Natural killer cell (primary cell): Measurements from ENCODE around the gene ACOT7. TPM values are rescaled to one million over a fixed set of nuclear protein-coding genes. Genes with fewer than 3 reads are reported as not detected.
A peak's percentile ranks its signal among the peaks of the same experiment; 100 is the strongest.

Experiments
- ATAC-seq, 3 donors: fragments of 150-1000 bp in 2 of 3; fragments of 200-7000 bp in 1 of 3; cut with Tn5 transposase; 1 replicate in 1 of 3; 2 replicates in 2 of 3; pipeline ENCODE4 v1.10.0; 2021; ENCODE audit warnings: mild to moderate bottlenecking in 2 of 3, moderate library complexity in 2 of 3
- DNase-seq, 2 donors: peaks; one replicate each; pipeline versions ENCODE4 v3.0.0 to v3.0.0-alpha.2; 2013 to 2021; ENCODE audit warnings: mixed read lengths in 1 of 2
- H3K27ac ChIP-seq: one replicate; pipeline ENCODE4 v1.5.1; 2013; ENCODE audit warnings: mild to moderate bottlenecking, low read length
- H3K27me3 ChIP-seq: one replicate; pipeline ENCODE4 v1.6.1; 2013; ENCODE audit warnings: low read length; ENCODE audit not compliant: control insufficient read depth, insufficient read depth
- H3K36me3 ChIP-seq: one replicate; pipeline ENCODE4 v1.6.1; 2013; ENCODE audit warnings: low read length; ENCODE audit not compliant: control insufficient read depth, insufficient read depth
- H3K4me1 ChIP-seq: one replicate; pipeline ENCODE4 v1.6.1; 2013; ENCODE audit warnings: low read length; ENCODE audit not compliant: control insufficient read depth, insufficient read depth
- H3K4me3 ChIP-seq: one replicate; pipeline ENCODE4 v1.5.1; 2013; ENCODE audit warnings: low read length
- H3K9me3 ChIP-seq: one replicate; pipeline ENCODE4 v1.6.1; 2013; ENCODE audit warnings: low read length; ENCODE audit not compliant: control insufficient read depth, insufficient read depth
- H3K27ac Mint-ChIP-seq, 2 donors: one replicate each; pipeline ENCODE4 v1.8.0; 2022; ENCODE audit warnings: mild to moderate bottlenecking in 2 of 2, mixed read lengths in 2 of 2, moderate library complexity in 1 of 2
- H3K27me3 Mint-ChIP-seq, 2 donors: one replicate each; pipeline ENCODE4 v1.8.0; 2022; ENCODE audit warnings: low read depth in 2 of 2, mixed read lengths in 2 of 2
- H3K36me3 Mint-ChIP-seq: one replicate; pipeline ENCODE4 v1.8.0; 2022; ENCODE audit warnings: mixed read lengths
- H3K4me1 Mint-ChIP-seq, 2 donors: one replicate each; pipeline ENCODE4 v1.8.0; 2022; ENCODE audit warnings: mixed read lengths in 2 of 2
- H3K4me3 Mint-ChIP-seq: one replicate; pipeline ENCODE4 v1.8.0; 2022; ENCODE audit warnings: mild to moderate bottlenecking, moderate library complexity, mixed read lengths
- H3K9me3 Mint-ChIP-seq, 2 donors: one replicate each; pipeline ENCODE4 v1.8.0; 2022; ENCODE audit warnings: mixed read lengths in 2 of 2
- WGBS: methylation state at CpG from one replicate; pipeline ENCODE4 v1.1.7; 2013; ENCODE audit warnings: missing lambda C conversion rate; ENCODE audit not compliant: insufficient coverage; 5-methylcytosine and 5-hydroxymethylcytosine counted together
- intact Hi-C: fragments of 100-400 bp; cut with micrococcal nuclease; formaldehyde crosslinking; loops from one replicate; pipeline ENCODE4 v1.14.2; 2022
- total RNA-seq, 4 donors: library from RNA; stranded (reverse); fragments of 120-200 nt in 1 of 4; gene quantifications; one replicate each; pipeline versions ENCODE4 v1.2.3 to v1.2.4, GENCODE V29; 2013 to 2022
- TF ChIP-seq, protein P1 (sequence below): fragments of 200-600 bp; IDR thresholded peaks from one replicate; pipeline ENCODE4 v1.8.0; 2022; ENCODE audit warnings: antibody characterized with exemption

ACOT7 gene
- total RNA-seq, 3 donors from 2014 or later (not counting 1 experiment from before 2014, with no cell fraction given) = 11.5 to 16.9 (median 15.4) TPM

DNA sequence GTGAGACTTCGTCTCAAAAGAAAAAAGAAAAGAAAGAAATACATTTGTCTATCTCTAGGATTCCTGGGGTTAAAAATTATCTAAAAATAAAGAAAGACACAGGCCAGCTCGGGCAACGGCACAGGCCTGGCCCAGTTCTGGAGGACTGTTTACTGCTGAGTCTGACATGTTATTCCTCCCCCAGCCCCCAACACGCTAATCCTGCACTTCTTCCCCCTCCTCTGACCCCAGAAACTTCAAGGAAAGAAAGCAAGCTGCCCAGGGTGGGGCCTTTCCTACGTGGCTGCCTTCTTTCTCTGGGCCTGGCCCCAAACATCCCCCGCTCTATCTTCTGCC, 40.0 kb downstream of the ACOT7 start:
- Mint-ChIP-seq H3K36me3 (no peaks in the 10 kb centered on the region), H3K27ac (no peak overlapping the region), H3K4me3 (no peak overlapping the region), H3K9me3 (no peaks in the 10 kb centered on the region), H3K4me1 (peaks cover 13 to 32% of the 10 kb centered on the region in 2 donors), H3K27me3 (no peaks in the 10 kb centered on the region)
- no peak overlapping the region for H3K4me3 ChIP-seq
- no peaks in the 10 kb centered on the region for H3K9me3 ChIP-seq
- H3K27me3 ChIP-seq = no peaks in the 10 kb centered on the region
- no peaks in the 10 kb centered on the region for H3K36me3 ChIP-seq
- DNase-seq (no peak), ATAC-seq (no peak)
- TF ChIP-seq, protein P1, sequence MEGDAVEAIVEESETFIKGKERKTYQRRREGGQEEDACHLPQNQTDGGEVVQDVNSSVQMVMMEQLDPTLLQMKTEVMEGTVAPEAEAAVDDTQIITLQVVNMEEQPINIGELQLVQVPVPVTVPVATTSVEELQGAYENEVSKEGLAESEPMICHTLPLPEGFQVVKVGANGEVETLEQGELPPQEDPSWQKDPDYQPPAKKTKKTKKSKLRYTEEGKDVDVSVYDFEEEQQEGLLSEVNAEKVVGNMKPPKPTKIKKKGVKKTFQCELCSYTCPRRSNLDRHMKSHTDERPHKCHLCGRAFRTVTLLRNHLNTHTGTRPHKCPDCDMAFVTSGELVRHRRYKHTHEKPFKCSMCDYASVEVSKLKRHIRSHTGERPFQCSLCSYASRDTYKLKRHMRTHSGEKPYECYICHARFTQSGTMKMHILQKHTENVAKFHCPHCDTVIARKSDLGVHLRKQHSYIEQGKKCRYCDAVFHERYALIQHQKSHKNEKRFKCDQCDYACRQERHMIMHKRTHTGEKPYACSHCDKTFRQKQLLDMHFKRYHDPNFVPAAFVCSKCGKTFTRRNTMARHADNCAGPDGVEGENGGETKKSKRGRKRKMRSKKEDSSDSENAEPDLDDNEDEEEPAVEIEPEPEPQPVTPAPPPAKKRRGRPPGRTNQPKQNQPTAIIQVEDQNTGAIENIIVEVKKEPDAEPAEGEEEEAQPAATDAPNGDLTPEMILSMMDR = no peak
- 92% methylated on average over 6 of the region's 6 CpGs for WGBS
- H3K4me1 ChIP-seq = peaks cover 35% of the 10 kb centered on the region
- no peak overlapping the region for H3K27ac ChIP-seq
- intact Hi-C loops = no loop called here

DNA sequence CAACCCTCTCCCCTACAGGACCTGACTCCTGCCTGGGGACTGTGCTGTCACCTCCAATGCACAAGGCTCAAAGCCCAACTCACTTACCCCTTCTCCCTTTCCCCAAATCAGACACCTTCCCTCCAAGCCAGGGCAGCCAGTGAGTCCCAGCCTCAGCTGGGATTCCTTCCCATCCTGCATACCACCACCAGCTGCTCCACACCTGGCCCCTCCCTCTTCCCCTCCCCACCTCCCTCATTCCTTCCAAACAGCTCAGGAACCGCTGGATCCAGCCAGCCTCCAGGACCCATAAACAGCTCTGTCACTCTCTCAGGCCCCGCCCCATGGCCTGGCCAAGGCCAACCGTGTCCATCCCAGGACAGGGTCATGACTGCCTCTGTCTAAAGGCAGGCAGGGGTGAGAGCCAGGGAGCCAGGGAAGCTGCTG, 41.4 kb downstream of the ACOT7 start:
- no peaks in the 10 kb centered on the region for H3K27me3 ChIP-seq
- intact Hi-C loops = no loop called here
- H3K27me3 Mint-ChIP-seq = no peaks in the 10 kb centered on the region
- H3K4me1 ChIP-seq = peaks cover 34% of the 10 kb centered on the region
- no peak overlapping the region for H3K27ac ChIP-seq
- H3K4me3 Mint-ChIP-seq = no peak overlapping the region
- no peaks in the 10 kb centered on the region for H3K9me3 Mint-ChIP-seq
- H3K4me1 Mint-ChIP-seq = peaks cover 22 to 40% of the 10 kb centered on the region in 2 donors
- H3K9me3 ChIP-seq = no peaks in the 10 kb centered on the region
- no peak for DNase-seq
- no peak for ATAC-seq
- H3K27ac Mint-ChIP-seq = no peak overlapping the region
- 91% methylated on average over 3 of the region's 3 CpGs for WGBS
- TF ChIP-seq, protein P1 = no peak
- H3K36me3 ChIP-seq = no peaks in the 10 kb centered on the region
- no peaks in the 10 kb centered on the region for H3K36me3 Mint-ChIP-seq
- H3K4me3 ChIP-seq = no peak overlapping the region

GRCh38 chr1:6351480-6352137, 42.0 kb downstream of the ACOT7 start:
- Mint-ChIP-seq H3K27ac (peak overlapping the region in 1 of 2 donors; percentile 36), H3K36me3 (no peaks in the 10 kb centered on the region)
- 91% methylated on average over 15 of the region's 15 CpGs for WGBS

More at GRCh38 chr1:6351480-6352137, 42.0 kb downstream of the ACOT7 start:
- no peak overlapping the region for H3K27ac ChIP-seq
- H3K9me3 Mint-ChIP-seq = no peaks in the 10 kb centered on the region
- H3K36me3 ChIP-seq = no peaks in the 10 kb centered on the region
- intact Hi-C loops = no loop called here
- no peaks in the 10 kb centered on the region for H3K27me3 Mint-ChIP-seq
- no peak overlapping the region for H3K4me3 ChIP-seq
- TF ChIP-seq, protein P1 = no peak
- peaks cover 34% of the 10 kb centered on the region for H3K4me1 ChIP-seq
- DNase-seq = peak in 1 of 2 donors; percentile 4
- no peak for ATAC-seq
- H3K4me3 Mint-ChIP-seq = no peak overlapping the region
- H3K9me3 ChIP-seq = no peaks in the 10 kb centered on the region
- H3K27me3 ChIP-seq = no peaks in the 10 kb centered on the region
- H3K4me1 Mint-ChIP-seq = peaks cover 22 to 40% of the 10 kb centered on the region in 2 donors
